HG02571 (cell line): ENCODE data around the gene EYA2.
"Not testable (repeated sequence)": the region's sequence is repeated elsewhere in the genome, so short reads cannot be mapped to it uniquely, and the experiment has no call there.

Source experiments
- ATAC-seq: cut with Tn5 transposase; IDR thresholded peaks from one replicate; pipeline ENCODE4 v1.9.1; 2021; ENCODE audit warnings: mild to moderate bottlenecking, moderate library complexity; ENCODE audit not compliant: unreplicated experiment

Gene EYA2

DNA sequence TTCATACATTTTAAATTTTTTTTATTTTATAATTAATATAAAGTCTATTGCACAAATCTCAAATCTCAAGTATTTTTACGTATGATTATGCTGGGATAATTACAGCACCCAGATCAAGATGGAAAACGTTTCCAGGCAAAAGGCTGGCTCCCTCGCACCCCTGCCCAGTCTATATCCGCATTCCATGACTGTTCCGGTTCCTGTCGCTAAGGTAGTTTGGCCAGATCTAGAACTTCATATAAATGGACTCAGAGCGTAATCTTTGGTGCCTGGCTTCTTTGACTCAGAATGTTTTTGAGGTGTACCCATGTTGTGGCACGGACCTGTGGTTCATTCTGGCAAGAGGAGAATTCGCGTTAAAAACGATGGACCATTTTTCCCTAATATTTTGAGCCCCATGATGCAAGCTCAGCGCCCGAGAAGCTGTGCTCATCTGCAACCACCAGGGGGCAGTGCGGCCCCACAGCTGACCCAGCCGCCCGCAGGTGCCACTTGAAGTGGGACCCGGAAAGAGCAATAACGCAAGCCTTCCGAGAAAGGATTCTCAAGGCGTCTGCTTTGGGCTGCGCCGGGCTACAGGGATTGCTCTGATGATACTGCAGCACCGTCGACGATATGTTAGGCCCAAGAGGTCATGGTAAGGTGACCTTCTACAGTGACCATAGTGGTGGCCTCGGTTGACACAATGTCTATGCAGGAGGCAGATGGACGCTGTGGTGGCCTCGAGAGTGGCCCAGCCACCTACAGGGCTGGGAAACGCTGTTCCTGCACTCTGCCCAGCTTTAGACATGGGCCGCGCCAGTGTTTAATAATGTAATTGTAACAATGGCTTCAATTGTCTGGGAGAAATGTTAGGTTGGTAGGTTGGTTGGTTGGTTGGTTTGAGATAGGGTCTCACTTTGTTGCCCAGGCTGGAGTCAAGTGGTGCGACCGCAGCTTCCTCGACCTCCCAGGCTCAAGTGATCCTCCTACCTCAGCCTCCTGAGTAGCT lies 301.7 kb downstream of the EYA2 start:
- no peak for ATAC-seq

DNA sequence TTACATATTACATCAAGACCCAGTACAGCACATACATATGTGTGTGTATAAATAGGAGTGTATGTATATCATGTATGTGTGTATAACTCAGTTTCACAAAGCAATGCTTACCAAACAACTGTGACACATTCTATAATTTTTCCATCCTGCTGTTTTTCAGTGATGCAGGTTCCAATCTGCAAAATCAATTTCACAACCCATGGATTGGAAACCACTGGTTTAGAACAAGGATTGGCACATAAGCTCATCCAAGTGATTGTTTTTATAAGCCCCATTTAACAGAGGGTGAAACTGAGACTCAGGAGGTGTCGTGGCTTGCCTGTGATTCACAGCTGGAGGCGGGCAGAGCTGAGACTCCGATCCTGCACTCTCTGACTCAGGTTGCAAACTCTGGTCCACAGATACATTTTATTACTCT lies 303.6 kb downstream of the EYA2 start:
- ATAC-seq, result no peak

DNA sequence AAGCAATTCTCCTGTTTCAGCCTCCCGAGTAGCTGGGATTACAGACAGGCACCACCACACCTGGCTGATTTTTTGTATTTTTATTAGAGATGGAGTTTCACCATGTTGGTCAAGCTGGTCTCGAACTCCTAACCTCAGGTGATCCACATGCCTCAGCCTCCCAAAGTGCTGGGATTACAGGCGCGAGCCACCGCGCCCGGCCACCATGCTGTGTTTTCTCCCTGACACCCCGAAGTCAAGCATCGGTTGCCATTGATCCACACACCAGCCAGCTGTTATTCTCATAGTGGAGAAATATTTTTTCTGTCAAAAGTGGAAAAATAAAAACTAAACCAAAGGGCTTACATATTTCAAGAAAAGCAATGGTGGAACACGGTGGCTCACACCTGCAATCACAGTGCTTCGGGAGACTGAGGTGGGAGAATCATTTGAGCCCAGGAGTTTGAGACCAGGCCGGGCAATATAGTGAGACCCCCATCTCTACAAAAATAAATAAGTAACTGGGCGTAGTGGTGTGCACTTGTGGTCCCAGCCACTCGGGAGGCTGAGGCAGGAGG lies 304.4 kb downstream of the EYA2 start:
- no peak for ATAC-seq

DNA sequence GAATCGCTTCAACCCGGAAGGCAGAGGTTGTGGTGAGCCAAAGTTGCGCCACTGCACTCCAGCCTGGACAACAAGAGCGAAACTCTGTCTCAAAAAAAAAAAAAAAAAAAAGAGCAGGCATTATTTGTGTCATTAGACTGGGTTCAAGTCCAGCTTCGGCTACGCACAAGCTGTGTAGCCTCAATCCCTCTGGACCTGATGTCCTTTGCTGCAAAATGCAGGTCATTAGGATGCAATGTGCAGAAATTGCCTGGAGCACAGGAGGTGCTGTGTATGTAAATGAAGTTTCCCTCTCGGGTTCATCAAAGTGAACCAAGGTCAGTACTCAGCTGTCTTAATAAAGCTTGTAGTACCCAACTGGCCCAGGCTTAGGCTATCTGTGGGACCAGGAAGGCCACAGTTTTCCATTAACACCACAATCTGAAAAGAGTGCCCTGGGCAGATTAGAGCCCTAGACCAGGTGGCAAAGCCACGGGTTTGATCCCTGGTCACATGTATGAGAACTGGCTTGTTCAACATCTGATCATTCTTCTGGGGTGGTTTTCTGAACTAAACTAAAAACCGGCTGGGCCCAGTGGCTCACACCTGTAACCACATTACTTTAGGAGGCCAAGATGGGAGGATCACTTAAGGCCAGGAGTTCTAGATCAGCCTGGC lies 306.6 kb downstream of the EYA2 start:
- ATAC-seq, result no peak

DNA sequence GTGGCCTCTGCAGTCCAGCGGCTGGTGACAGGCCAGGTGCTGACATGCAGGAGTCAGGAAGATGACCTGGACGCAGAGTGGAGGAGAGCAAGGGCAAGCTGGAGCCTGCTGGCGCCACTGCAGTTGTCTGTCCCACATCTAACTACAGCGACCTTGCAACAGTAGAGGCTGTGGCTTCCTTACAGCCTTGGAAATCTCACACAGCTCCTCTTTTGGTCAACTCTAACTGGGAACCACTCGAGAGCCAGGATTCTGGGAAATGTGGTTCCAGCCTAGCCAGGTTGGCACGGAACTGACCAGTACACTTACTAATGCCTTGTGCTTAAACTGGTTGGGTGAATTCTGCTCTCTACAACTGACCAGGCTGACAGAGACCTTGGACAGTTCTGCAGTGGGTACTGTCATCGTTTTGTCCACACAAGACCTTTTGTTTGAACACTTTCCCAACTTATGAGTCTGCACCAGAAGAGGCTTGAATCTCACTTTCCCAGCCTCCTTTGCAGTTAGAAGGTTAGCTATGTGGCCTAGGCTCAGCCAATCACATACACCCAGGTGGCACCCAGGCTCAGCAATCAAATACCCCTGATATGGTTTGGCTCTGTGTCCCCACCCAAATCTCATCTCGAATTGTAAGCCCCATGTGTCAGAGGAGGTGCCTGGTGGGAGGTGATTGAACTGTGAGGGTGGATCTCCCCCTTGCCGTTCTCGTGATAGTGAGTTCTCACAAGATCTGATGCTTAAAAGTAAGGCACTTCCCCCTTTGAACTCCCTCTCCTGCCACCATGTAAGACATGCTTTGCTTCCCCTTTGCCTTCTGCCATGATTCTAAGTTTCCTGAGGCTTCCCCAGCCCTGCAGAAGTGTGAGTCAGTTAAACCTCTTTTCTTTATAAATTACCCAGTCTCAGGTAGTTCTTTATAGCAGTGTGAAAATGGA lies 308.4 kb downstream of the EYA2 start:
- ATAC-seq, result no peak

DNA sequence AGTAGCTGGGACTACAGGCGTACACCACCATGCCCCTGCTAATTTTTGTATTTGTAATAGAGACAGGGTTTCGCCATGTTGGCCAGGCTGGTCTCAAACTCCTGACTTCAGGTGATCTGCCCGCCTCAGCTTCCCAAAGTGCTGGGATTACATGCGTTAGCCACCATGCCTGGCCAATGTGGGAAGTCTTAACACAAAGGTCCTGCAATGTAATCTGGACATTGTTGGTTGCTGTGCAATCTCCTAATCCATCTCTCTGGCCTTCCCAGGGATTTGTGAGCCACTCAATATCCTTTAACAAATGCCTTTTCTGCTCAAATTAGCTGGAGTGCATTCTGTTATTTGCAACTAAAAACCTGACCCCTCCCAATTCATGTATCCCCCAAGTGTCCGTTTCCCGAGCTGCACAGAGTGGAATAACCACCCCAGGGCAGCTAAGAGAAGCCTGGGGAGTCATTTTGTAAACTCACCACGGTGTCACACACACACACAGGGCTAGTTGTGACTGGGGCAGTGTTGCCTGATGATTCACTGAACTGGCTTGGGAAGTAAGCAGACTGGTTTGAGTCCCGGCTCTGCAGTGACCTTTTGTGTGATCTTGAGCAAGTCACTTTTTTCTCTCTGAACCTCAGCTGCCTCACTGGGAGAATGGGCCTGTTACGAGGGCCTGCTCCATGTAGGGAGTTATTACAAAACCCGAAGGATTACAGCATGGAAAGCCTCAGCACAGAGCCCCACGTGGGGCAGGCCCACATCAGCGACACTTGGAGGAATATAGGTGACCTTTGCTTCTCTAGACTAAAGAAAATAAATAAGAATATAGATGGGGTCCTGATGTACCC lies 309.6 kb downstream of the EYA2 start:
- no peak for ATAC-seq

DNA sequence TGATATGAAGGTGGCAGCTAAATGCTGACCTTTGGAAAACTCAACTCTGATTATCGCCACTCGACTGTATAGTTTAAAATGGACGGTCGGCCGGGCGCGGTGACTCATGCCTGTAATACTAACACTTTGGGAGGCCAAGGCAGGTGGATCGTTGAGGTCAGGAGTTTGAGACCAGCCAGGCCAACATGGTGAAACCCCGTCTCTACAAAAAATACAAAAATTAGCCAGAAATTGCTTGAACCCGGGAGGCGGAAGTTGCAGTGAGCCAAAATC lies 310.1 kb downstream of the EYA2 start:
- not testable (repeated sequence) for ATAC-seq

DNA sequence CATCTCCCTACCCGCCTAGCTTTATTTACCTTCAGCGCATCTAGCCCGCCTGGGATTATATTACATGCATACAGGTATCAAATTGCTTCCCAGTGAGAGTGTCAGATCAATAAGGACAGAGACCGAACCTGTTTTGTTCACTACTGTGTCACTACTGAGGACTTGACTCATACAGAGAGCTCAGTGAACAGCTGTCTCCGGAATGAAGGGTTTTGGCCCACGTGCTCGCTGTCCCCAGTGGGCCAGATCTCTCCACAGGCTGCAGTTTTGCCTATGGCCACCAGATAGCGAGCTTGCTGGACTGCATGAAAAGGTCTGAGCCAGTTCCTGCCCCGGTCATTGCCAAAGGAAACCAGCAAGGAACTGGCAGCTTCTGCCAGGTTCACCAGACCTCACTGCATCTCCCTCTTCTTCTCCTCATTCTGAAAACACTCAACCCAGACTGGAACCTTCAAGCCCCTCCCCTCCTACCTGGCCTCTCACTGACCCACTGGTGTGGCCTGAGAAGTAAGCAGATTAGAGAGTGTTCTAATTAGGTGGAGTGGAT lies 311.0 kb downstream of the EYA2 start:
- no peak for ATAC-seq

DNA sequence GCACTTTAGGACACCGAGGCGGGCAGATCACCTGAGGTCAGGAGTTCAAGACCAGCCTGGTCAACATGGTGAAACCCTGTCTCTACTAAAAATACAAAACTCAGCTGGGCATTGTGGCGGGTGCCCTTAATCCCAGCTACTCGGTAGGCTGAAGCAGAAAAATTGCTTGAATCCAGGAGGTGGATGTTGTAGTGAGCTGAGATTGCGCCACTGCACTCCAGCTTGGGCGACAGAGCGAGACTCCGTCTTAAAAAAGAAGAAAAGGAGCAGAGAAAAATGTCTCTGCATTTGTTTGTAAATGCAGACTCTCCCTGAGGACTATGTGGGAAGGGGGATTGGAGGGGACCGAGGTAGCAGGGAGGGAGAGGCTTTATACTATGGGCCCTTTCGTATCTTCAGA lies 311.9 kb downstream of the EYA2 start:
- not testable (repeated sequence) for ATAC-seq

DNA sequence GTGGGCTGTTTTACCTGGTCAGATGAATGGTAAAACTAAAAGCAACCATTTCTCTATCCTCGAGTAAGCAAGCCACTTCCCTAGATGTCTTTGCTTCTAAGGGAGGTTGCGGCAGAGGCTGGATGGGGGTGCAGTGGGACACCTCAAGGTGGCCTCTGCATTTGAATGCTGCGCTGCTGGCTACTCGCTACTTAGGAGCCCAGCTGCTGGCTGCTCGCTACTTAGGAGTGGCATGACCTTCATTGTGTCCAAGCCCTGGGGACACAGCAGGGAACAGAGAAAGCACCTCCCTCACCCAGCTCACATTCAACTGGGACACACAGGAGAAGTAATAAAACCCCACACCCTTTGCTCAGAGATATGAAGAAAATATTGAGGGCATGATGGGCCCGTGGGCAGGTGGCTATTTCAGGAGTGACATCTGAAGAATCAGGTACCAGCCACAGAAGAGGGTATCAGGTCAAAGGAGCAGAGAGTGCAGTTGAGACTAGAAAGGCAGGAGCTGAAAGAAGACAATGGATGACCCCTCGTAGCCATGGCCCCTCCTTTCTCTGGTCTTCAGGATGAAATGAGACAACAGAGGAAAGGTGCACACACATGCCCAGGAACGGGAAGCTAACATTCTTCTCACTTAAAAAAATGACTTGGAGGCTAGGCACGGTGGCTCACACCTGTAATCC lies 312.5 kb downstream of the EYA2 start:
- no peak for ATAC-seq

DNA sequence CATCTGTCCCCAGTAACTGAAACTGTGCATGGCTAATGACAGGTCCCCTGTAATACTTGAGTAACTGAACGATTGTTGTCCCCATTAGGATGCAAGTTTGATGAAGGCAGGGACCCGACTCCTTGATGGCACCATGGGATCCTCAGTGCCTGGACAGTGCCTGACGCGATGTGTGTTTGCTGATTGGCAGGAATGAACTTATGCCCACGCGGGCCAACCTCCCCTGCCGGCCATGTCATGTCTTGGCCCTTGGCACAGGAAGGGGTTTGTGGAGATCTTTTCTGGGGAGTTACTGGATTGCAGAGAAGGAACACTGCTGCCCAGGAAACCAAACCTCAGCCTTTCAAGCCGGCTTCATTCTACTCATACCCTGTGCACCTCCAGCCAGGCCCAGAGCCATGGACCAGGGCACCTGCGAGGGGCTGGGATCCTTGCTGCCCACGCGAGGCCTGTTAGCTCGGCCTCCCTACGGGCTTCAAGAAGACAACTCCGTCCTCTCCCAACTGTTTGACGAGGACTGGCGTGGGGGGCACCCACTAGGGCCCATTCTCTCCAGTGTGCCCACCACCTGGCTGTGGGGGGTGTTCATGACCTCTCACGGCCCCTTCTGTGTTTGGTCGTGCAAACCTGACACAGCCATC lies 314.0 kb downstream of the EYA2 start:
- ATAC-seq, result no peak

DNA sequence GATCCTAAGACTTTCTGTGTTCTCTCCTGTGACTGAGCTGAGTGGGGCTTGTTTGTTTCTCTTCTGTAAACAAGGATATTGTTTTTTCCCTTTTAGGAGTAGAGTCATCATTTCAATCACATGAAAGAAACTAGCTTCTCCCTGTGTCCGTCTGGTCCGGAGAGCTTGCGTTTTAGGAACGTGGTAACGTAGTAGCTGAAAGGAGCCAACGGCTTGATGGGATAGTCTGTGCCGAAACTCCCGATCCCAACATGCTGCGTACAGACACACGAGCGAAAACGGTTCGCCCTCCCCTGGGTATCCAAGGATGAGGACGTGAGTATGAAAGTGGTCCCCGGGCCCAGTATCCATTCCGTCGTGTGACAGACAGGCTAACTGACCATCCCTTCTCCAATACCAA lies 315.3 kb downstream of the EYA2 start:
- ATAC-seq, result no peak

DNA sequence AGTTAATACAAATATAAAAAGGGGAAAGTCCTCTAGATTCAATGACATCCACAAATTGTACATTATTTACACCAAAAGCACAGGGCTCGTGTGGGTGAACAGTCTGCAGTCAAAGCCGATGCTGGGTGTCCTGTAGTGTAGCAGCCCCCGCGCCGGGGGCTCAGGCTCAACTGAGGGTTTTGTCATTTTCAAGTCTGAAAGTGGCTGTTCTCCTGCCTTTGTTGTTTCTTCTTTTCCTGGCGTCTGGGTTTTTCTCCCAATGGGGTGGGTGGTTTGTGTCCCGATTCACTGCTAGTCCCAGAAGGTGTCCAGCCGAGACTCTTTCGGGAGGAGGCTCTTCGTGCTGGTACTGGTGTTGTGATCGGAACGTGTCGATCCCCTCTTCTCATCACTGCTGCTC lies 315.8 kb downstream of the EYA2 start:
- ATAC-seq, result no peak

DNA sequence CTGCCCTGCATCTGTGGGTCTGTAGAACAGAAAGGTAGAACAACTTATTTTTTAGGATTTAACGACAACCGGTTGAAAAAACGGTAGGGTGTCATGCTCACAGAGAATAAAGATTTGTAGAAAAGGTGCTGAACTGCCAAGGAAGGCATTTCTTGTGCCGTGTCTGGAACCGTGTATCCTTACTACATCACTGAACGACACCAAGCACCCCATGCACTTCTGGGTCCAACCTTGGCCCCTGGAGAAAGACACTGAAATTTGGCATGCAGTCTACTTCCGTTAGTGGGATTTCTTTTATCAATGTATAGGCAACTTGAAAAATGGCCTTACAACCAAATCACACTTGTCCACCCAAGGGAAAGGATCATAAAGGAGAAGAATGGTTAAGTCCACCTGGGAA lies 316.4 kb downstream of the EYA2 start:
- ATAC-seq, result no peak

DNA sequence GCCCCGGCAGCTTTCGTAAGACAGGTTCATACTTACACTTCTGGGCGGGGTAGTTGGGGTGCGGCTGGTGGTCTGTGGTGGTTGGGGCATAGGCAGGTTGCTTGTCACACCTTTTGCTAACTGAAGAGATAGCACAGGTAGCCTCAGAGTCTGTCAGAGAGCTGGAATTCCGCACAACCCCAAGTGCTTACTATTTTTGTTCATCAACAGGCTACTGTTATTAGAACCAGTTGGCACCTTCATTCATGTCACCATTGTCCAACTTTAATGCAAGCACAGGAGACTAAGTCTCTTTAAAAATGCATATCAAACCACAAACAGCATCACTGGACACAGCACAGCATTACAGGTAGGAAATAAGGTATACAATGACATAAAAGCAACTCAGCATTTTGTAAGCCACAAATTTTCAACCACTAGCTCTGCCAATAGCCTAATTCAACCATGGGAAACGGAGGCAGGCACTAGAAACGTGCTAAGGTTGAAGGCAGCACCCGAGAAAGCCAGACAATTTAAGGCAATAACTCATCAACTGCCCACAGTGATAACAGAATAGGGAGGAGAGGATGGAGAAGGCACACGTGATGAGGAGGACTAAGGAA lies 318.1 kb downstream of the EYA2 start:
- no peak for ATAC-seq

DNA sequence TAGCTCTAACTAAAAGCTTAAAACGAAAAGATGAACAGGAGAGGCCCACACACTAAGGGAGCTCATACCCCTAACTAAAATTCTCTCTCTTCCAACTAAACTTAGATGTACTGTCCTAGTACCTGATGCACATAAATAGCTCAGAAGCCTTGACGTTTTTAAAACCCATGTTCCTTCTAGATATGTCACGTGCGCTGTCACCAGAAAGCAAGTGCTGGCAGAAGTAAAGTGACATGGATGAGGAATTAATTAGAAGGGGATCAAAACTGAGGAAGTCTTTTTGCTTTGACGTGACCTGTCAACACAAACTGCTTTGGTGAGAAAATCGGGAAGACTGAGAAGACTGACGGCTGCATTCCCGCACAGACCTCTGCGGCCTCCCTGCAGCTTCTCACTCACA lies 319.3 kb downstream of the EYA2 start:
- ATAC-seq, result no peak

DNA sequence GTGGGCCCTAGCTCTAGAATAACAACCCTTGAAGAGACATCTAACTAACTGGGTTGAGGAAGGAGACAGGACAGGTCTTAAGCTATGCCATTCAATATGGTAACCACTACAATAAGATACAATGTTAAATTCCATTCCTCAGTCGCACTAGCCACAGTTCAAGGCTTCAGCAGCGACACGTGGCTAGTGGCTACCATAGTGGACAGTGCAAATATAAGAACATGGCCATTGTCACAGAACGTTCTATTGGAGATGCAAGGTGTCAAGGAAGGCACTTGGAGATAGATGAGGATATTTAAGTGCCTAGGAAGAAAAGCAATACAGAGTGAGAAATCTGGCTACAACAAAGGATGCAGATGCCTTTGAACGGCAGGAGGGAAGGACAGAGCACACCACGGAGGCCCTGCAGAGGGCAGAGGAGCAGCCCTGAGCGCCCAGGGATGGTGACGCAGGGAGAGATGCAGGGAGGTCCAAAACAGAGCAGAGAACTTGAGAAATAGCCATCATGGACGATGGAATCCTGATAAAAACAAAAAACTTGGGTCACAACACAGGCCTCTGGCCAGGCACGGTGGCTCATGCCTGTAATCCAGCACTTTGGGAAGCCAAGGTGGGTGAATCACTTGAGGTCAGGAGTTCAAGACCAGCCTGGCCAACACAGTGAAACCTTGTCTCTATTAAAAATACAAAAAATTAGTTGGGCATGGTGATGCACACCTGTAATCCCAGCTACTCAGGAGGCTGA lies 321.2 kb downstream of the EYA2 start:
- ATAC-seq, result no peak
